Measurements from ENCODE around the gene SPDYC. TPM values are rescaled to one million over a fixed set of nuclear protein-coding genes. Genes with fewer than 3 reads are reported as not detected.

The SPDYC gene
- total and polyA plus RNA-seq, 7 donors: not detected

GRCh38 chr11:65124480-65125196, 45.4 kb upstream of the SPDYC start:
- DNase-seq: peak; percentile 59
- Histone ChIP-seq H3K36me3 (peaks cover 41 to 73% (median 56%) of the 10 kb centered on the region in 4 donors), H3K4me3 (no peak overlapping the region), H3K9me3 (no peaks in the 10 kb centered on the region), H3K27ac (no peak overlapping the region), H3K4me1 (peaks cover 0 to 29% (median 19%) of the 10 kb centered on the region in 4 donors), H3K27me3 (no peaks in the 10 kb centered on the region)
- TF ChIP-seq POLR2AphosphoS5 (IDR thresholded peaks at IDR 0.05): no peak
- TF ChIP-seq, protein P1, sequence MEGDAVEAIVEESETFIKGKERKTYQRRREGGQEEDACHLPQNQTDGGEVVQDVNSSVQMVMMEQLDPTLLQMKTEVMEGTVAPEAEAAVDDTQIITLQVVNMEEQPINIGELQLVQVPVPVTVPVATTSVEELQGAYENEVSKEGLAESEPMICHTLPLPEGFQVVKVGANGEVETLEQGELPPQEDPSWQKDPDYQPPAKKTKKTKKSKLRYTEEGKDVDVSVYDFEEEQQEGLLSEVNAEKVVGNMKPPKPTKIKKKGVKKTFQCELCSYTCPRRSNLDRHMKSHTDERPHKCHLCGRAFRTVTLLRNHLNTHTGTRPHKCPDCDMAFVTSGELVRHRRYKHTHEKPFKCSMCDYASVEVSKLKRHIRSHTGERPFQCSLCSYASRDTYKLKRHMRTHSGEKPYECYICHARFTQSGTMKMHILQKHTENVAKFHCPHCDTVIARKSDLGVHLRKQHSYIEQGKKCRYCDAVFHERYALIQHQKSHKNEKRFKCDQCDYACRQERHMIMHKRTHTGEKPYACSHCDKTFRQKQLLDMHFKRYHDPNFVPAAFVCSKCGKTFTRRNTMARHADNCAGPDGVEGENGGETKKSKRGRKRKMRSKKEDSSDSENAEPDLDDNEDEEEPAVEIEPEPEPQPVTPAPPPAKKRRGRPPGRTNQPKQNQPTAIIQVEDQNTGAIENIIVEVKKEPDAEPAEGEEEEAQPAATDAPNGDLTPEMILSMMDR (IDR thresholded peaks at IDR 0.05): no peak
- TF ChIP-seq EP300 (IDR thresholded peaks at IDR 0.05): no peak
- no peak for TF ChIP-seq POLR2A (IDR thresholded peaks at IDR 0.05)
- intact Hi-C loops (cut with DNase I): loop anchor here (5.0 kb wide), 1 partner anchor 97 kb away; the partner anchor contains the start of gene SNX15
- 91 to 94% methylated on average over 5 of the region's 5 CpGs for WGBS, 2 donors

GRCh38 chr11:65125197-65126056, 44.6 kb upstream of the SPDYC start:
- peak; percentile 54 for DNase-seq
- 91 to 92% methylated on average over 12 of the region's 12 CpGs for WGBS, 2 donors
- intact Hi-C loops (cut with DNase I): no loop called here

GRCh38 chr11:65126624-65127274, 43.3 kb upstream of the SPDYC start:
- H3K36me3 ChIP-seq: peaks cover 49 to 78% (median 62%) of the 10 kb centered on the region in 4 donors
- H3K9me3 ChIP-seq: no peaks in the 10 kb centered on the region
- TF ChIP-seq POLR2AphosphoS5 (IDR thresholded peaks at IDR 0.05): no peak
- TF ChIP-seq, protein P1 (IDR thresholded peaks at IDR 0.05): no peak
- TF ChIP-seq EP300 (IDR thresholded peaks at IDR 0.05): no peak
- no peak for TF ChIP-seq POLR2A (IDR thresholded peaks at IDR 0.05)
- peaks cover 0 to 11% (median 8%) of the 10 kb centered on the region in 4 donors for H3K4me1 ChIP-seq
- H3K27ac ChIP-seq: no peak overlapping the region
- H3K27me3 ChIP-seq: no peaks in the 10 kb centered on the region
- 72 to 82% methylated on average over 6 of the region's 6 CpGs for WGBS, 2 donors
- intact Hi-C loops (cut with DNase I): no loop called here
- H3K4me3 ChIP-seq: no peak overlapping the region
- DNase-seq: peak; percentile 46

More at GRCh38 chr11:65125197-65126056, 44.6 kb upstream of the SPDYC start:
- Histone ChIP-seq H3K27me3 (no peaks in the 10 kb centered on the region), H3K36me3 (peaks cover 42 to 73% (median 56%) of the 10 kb centered on the region in 4 donors), H3K4me1 (peaks cover 0 to 21% (median 19%) of the 10 kb centered on the region in 4 donors), H3K4me3 (no peak overlapping the region), H3K9me3 (no peaks in the 10 kb centered on the region), H3K27ac (no peak overlapping the region)
- TF ChIP-seq POLR2A (IDR thresholded peaks at IDR 0.05) (no peak), POLR2AphosphoS5 (IDR thresholded peaks at IDR 0.05) (no peak), EP300 (IDR thresholded peaks at IDR 0.05) (no peak)
- TF ChIP-seq, protein P1 (IDR thresholded peaks at IDR 0.05): no peak

GRCh38 chr11:65127473-65128181, 42.4 kb upstream of the SPDYC start:
- 85 to 87% methylated on average over 12 of the region's 12 CpGs for WGBS, 2 donors
- TF ChIP-seq, protein P1 (IDR thresholded peaks at IDR 0.05): no peak
- TF ChIP-seq EP300 (IDR thresholded peaks at IDR 0.05) (no peak), POLR2AphosphoS5 (IDR thresholded peaks at IDR 0.05) (no peak), POLR2A (IDR thresholded peaks at IDR 0.05) (no peak)

More at GRCh38 chr11:65127473-65128181, 42.4 kb upstream of the SPDYC start:
- H3K4me3 ChIP-seq: no peak overlapping the region
- peaks cover 0 to 16% (median 10%) of the 10 kb centered on the region in 4 donors for H3K4me1 ChIP-seq
- H3K9me3 ChIP-seq: no peaks in the 10 kb centered on the region
- peaks cover 49 to 86% (median 71%) of the 10 kb centered on the region in 4 donors for H3K36me3 ChIP-seq
- intact Hi-C loops (cut with DNase I): no loop called here
- H3K27me3 ChIP-seq: no peaks in the 10 kb centered on the region
- DNase-seq: peak; percentile 41
- H3K27ac ChIP-seq: no peak overlapping the region
